ENCODE data around the gene FAF1. TPM values are rescaled to one million over a fixed set of nuclear protein-coding genes. Genes with fewer than 3 reads are reported as not detected.
"Not testable (repeated sequence)": the region's sequence is repeated elsewhere in the genome, so short reads cannot be mapped to it uniquely, and the experiment has no call there.

FAF1 gene
- total and polyA plus RNA-seq, 4 donors = 52.9 to 66.9 (median 61.6) TPM

- WGBS (ENCODE audit: insufficient coverage) = no CpG with 5 or more reads among the region's 1 CpG
- H3K4me1 ChIP-seq (ENCODE audit: control insufficient read depth, insufficient read depth, low read length) = no peaks in the 10 kb centered on the region
- no peak for DNase-seq (ENCODE audit: low read depth in 4 of 6, low spot score in 6 of 6)
Measured at GRCh38 chr1:50901872-50902271, 58.2 kb downstream of the FAF1 start.

GRCh38 chr1:50898773-50899172 lies 61.3 kb downstream of the FAF1 start:
- DNase-seq (ENCODE audit: low read depth in 4 of 6, low spot score in 6 of 6) = no peak
- H3K4me3 ChIP-seq (ENCODE audit: low read depth, low read length) = no peak overlapping the region
- H3K27me3 ChIP-seq (ENCODE audit: control insufficient read depth, insufficient read depth, low read length) = no peaks in the 10 kb centered on the region
- H3K4me1 ChIP-seq (ENCODE audit: control insufficient read depth, insufficient read depth, low read length) = no peaks in the 10 kb centered on the region
- WGBS (ENCODE audit: insufficient coverage) = 89% methylated on average over 1 of the region's 2 CpGs
- H3K27ac ChIP-seq (ENCODE audit: low read depth, low read length) = no peak overlapping the region
- H3K36me3 ChIP-seq (ENCODE audit: control insufficient read depth, insufficient read depth, low read length) = no peaks in the 10 kb centered on the region
- H3K9me3 ChIP-seq (ENCODE audit: control insufficient read depth, insufficient read depth, low read length) = no peaks in the 10 kb centered on the region

More at GRCh38 chr1:50901872-50902271, 58.2 kb downstream of the FAF1 start:
- no peak overlapping the region for H3K27ac ChIP-seq (ENCODE audit: low read depth, low read length)
- H3K9me3 ChIP-seq (ENCODE audit: control insufficient read depth, insufficient read depth, low read length) = no peaks in the 10 kb centered on the region
- H3K4me3 ChIP-seq (ENCODE audit: low read depth, low read length) = no peak overlapping the region
- no peaks in the 10 kb centered on the region for H3K27me3 ChIP-seq (ENCODE audit: control insufficient read depth, insufficient read depth, low read length)
- H3K36me3 ChIP-seq (ENCODE audit: control insufficient read depth, insufficient read depth, low read length) = no peaks in the 10 kb centered on the region

- DNase-seq (ENCODE audit: low read depth in 4 of 6, low spot score in 6 of 6) = no peak
- Histone ChIP-seq H3K27ac (ENCODE audit: low read depth, low read length) (no peak overlapping the region), H3K27me3 (ENCODE audit: control insufficient read depth, insufficient read depth, low read length) (no peaks in the 10 kb centered on the region), H3K4me3 (ENCODE audit: low read depth, low read length) (no peak overlapping the region), H3K4me1 (ENCODE audit: control insufficient read depth, insufficient read depth, low read length) (no peaks in the 10 kb centered on the region), H3K36me3 (ENCODE audit: control insufficient read depth, insufficient read depth, low read length) (no peaks in the 10 kb centered on the region), H3K9me3 (ENCODE audit: control insufficient read depth, insufficient read depth, low read length) (peaks cover 2% of the 10 kb centered on the region)
- no CpG with 5 or more reads among the region's 1 CpG for WGBS (ENCODE audit: insufficient coverage)
Measured at GRCh38 chr1:50894340-50894739, 65.7 kb downstream of the FAF1 start.

- WGBS (ENCODE audit: insufficient coverage) = 100% methylated on average over 1 of the region's 1 CpG
- DNase-seq (ENCODE audit: low read depth in 4 of 6, low spot score in 6 of 6) = no peak
- Histone ChIP-seq H3K36me3 (ENCODE audit: control insufficient read depth, insufficient read depth, low read length) (no peaks in the 10 kb centered on the region), H3K4me3 (ENCODE audit: low read depth, low read length) (no peak overlapping the region), H3K9me3 (ENCODE audit: control insufficient read depth, insufficient read depth, low read length) (peaks cover 2% of the 10 kb centered on the region), H3K27me3 (ENCODE audit: control insufficient read depth, insufficient read depth, low read length) (no peaks in the 10 kb centered on the region), H3K27ac (ENCODE audit: low read depth, low read length) (no peak overlapping the region), H3K4me1 (ENCODE audit: control insufficient read depth, insufficient read depth, low read length) (no peaks in the 10 kb centered on the region)
Measured at GRCh38 chr1:50893466-50893865, 66.6 kb downstream of the FAF1 start.

- H3K27me3 ChIP-seq (ENCODE audit: control insufficient read depth, insufficient read depth, low read length); H3K4me1 ChIP-seq (ENCODE audit: control insufficient read depth, insufficient read depth, low read length); H3K4me3 ChIP-seq (ENCODE audit: low read depth, low read length); DNase-seq (ENCODE audit: low read depth in 4 of 6, low spot score in 6 of 6); H3K36me3 ChIP-seq (ENCODE audit: control insufficient read depth, insufficient read depth, low read length); H3K27ac ChIP-seq (ENCODE audit: low read depth, low read length); H3K9me3 ChIP-seq (ENCODE audit: control insufficient read depth, insufficient read depth, low read length): not testable (repeated sequence)
- no CpG with 5 or more reads among the region's 1 CpG for whole genome bisulfite sequencing (ENCODE audit: insufficient coverage)
Measured at GRCh38 chr1:50887555-50887954, 72.5 kb downstream of the FAF1 start.

- peaks cover under 1% of the 10 kb centered on the region for H3K9me3 ChIP-seq (ENCODE audit: control insufficient read depth, insufficient read depth, low read length)
- DNase-seq (ENCODE audit: low read depth in 4 of 6, low spot score in 6 of 6) = no peak
- H3K4me3 ChIP-seq (ENCODE audit: low read depth, low read length) = no peak overlapping the region
- 100% methylated on average over 2 of the region's 8 CpGs for WGBS (ENCODE audit: insufficient coverage)
- no peaks in the 10 kb centered on the region for H3K36me3 ChIP-seq (ENCODE audit: control insufficient read depth, insufficient read depth, low read length)
- no peak overlapping the region for H3K27ac ChIP-seq (ENCODE audit: low read depth, low read length)
- H3K27me3 ChIP-seq (ENCODE audit: control insufficient read depth, insufficient read depth, low read length) = no peaks in the 10 kb centered on the region
- H3K4me1 ChIP-seq (ENCODE audit: control insufficient read depth, insufficient read depth, low read length) = no peaks in the 10 kb centered on the region
Measured at GRCh38 chr1:50880373-50880772, 79.7 kb downstream of the FAF1 start.

- no peak overlapping the region for H3K4me3 ChIP-seq (ENCODE audit: low read depth, low read length)
- H3K4me1 ChIP-seq (ENCODE audit: control insufficient read depth, insufficient read depth, low read length) = no peaks in the 10 kb centered on the region
- H3K36me3 ChIP-seq (ENCODE audit: control insufficient read depth, insufficient read depth, low read length) = no peaks in the 10 kb centered on the region
- no peak for DNase-seq (ENCODE audit: low read depth in 4 of 6, low spot score in 6 of 6)
- no peaks in the 10 kb centered on the region for H3K27me3 ChIP-seq (ENCODE audit: control insufficient read depth, insufficient read depth, low read length)
- WGBS (ENCODE audit: insufficient coverage) = no CpG with 5 or more reads among the region's 4 CpGs
- H3K9me3 ChIP-seq (ENCODE audit: control insufficient read depth, insufficient read depth, low read length) = no peaks in the 10 kb centered on the region
- no peak overlapping the region for H3K27ac ChIP-seq (ENCODE audit: low read depth, low read length)
Measured at GRCh38 chr1:50879137-50879536, 80.9 kb downstream of the FAF1 start.

GRCh38 chr1:50878434-50878833 lies 81.6 kb downstream of the FAF1 start:
- H3K4me1 ChIP-seq (ENCODE audit: control insufficient read depth, insufficient read depth, low read length) = no peaks in the 10 kb centered on the region

GRCh38 chr1:50877641-50878040 lies 82.4 kb downstream of the FAF1 start:
- no CpG with 5 or more reads among the region's 1 CpG for WGBS (ENCODE audit: insufficient coverage)
- H3K27me3 ChIP-seq (ENCODE audit: control insufficient read depth, insufficient read depth, low read length) = no peaks in the 10 kb centered on the region
- DNase-seq (ENCODE audit: low read depth in 4 of 6, low spot score in 6 of 6) = no peak

More at GRCh38 chr1:50878434-50878833, 81.6 kb downstream of the FAF1 start:
- Histone ChIP-seq H3K27me3 (ENCODE audit: control insufficient read depth, insufficient read depth, low read length) (no peaks in the 10 kb centered on the region), H3K36me3 (ENCODE audit: control insufficient read depth, insufficient read depth, low read length) (no peaks in the 10 kb centered on the region), H3K4me3 (ENCODE audit: low read depth, low read length) (no peak overlapping the region), H3K9me3 (ENCODE audit: control insufficient read depth, insufficient read depth, low read length) (no peaks in the 10 kb centered on the region), H3K27ac (ENCODE audit: low read depth, low read length) (no peak overlapping the region)
- no peak for DNase-seq (ENCODE audit: low read depth in 4 of 6, low spot score in 6 of 6)

GRCh38 chr1:50873458-50874187 lies 86.4 kb downstream of the FAF1 start:
- DNase-seq (ENCODE audit: low read depth in 4 of 6, low spot score in 6 of 6) = peak in 2 of 6 donors; percentile 48 to 49
- H3K9me3 ChIP-seq (ENCODE audit: control insufficient read depth, insufficient read depth, low read length) = no peaks in the 10 kb centered on the region
- no peak overlapping the region for H3K4me3 ChIP-seq (ENCODE audit: low read depth, low read length)
- H3K27me3 ChIP-seq (ENCODE audit: control insufficient read depth, insufficient read depth, low read length) = no peaks in the 10 kb centered on the region
- no peaks in the 10 kb centered on the region for H3K36me3 ChIP-seq (ENCODE audit: control insufficient read depth, insufficient read depth, low read length)
- 100% methylated on average over 2 of the region's 5 CpGs for WGBS (ENCODE audit: insufficient coverage)
- no peak overlapping the region for H3K27ac ChIP-seq (ENCODE audit: low read depth, low read length)
- H3K4me1 ChIP-seq (ENCODE audit: control insufficient read depth, insufficient read depth, low read length) = no peaks in the 10 kb centered on the region

More at GRCh38 chr1:50877641-50878040, 82.4 kb downstream of the FAF1 start:
- Histone ChIP-seq H3K9me3 (ENCODE audit: control insufficient read depth, insufficient read depth, low read length) (no peaks in the 10 kb centered on the region), H3K36me3 (ENCODE audit: control insufficient read depth, insufficient read depth, low read length) (no peaks in the 10 kb centered on the region), H3K27ac (ENCODE audit: low read depth, low read length) (no peak overlapping the region), H3K4me3 (ENCODE audit: low read depth, low read length) (no peak overlapping the region), H3K4me1 (ENCODE audit: control insufficient read depth, insufficient read depth, low read length) (no peaks in the 10 kb centered on the region)

Measured in spinal cord (tissue), 10 donors.